ENCODE measurements around the gene MTHFD2L.

- TF ChIP-seq CTCF (IDR thresholded peaks at IDR 0.05; ENCODE audit: control extremely low read depth in 1 of 3, insufficient read depth in 1 of 3, low read depth in 1 of 3, low read length in 3 of 3) = no peak
- TF ChIP-seq USF2 (IDR thresholded peaks at IDR 0.05; ENCODE audit: low read length) = no peak
- 0 out of 3 replicates have a peak, but pooled peaks of 1 of the 2 experiments have one; percentile 33 for TF ChIP-seq POLR2A (IDR thresholded peaks at IDR 0.05; ENCODE audit: control extremely low read depth in 1 of 2, low read depth in 2 of 2, low read length in 2 of 2)
- TF ChIP-seq EZH2 (IDR thresholded peaks at IDR 0.05; ENCODE audit: low read depth, low read length, severe bottlenecking) = no peak
- TF ChIP-seq KDM5A (IDR thresholded peaks at IDR 0.05; ENCODE audit: low read length) = no peak
- no peak for TF ChIP-seq SIRT6 (IDR thresholded peaks at IDR 0.05; ENCODE audit: low read length)
These were observed 9.7 kb downstream of the MTHFD2L start for GRCh38 chr4:74167585-74167984.

Data from H1 (cell line).